ENCODE results near the gene STAM2.

Gene STAM2

GRCh38 chr2:152075461-152076050 is 100.0 kb downstream of the STAM2 start:
- TF ChIP-seq TAF1 (IDR thresholded peaks at IDR 0.05; ENCODE audit: low read depth): no peak
- no peak for TF ChIP-seq EGR1 (IDR thresholded peaks at IDR 0.05)
- TF ChIP-seq EP300 (IDR thresholded peaks at IDR 0.05; ENCODE audit: borderline replicate concordance): no peak
- TF ChIP-seq FOXM1 (IDR thresholded peaks at IDR 0.05; ENCODE audit: borderline replicate concordance, low read depth): no peak
- TF ChIP-seq TCF12 (IDR thresholded peaks at IDR 0.05; ENCODE audit: low read depth): no peak
- no peak for TF ChIP-seq ZBTB7A (IDR thresholded peaks at IDR 0.05; ENCODE audit: low read depth)
- no peak for TF ChIP-seq REST (IDR thresholded peaks at IDR 0.05; ENCODE audit: low read depth)
- TF ChIP-seq USF1 (IDR thresholded peaks at IDR 0.05): no peak
- TF ChIP-seq CREB1 (IDR thresholded peaks at IDR 0.05; ENCODE audit: low read depth): no peak
- TF ChIP-seq CEBPB (IDR thresholded peaks at IDR 0.05): no peak
- TF ChIP-seq RAD21 (IDR thresholded peaks at IDR 0.05; ENCODE audit: low read depth): no peak
- TF ChIP-seq MAX (IDR thresholded peaks at IDR 0.05): no peak
- no peak for TF ChIP-seq NFIC (IDR thresholded peaks at IDR 0.05)
- no peak for TF ChIP-seq TEAD4 (IDR thresholded peaks at IDR 0.05)

- no peak for TF ChIP-seq CEBPB (IDR thresholded peaks at IDR 0.05)
- no peak for TF ChIP-seq REST (IDR thresholded peaks at IDR 0.05; ENCODE audit: low read depth)
- TF ChIP-seq USF1 (IDR thresholded peaks at IDR 0.05): no peak
- TF ChIP-seq CREB1 (IDR thresholded peaks at IDR 0.05; ENCODE audit: low read depth): no peak
- no peak for TF ChIP-seq RAD21 (IDR thresholded peaks at IDR 0.05; ENCODE audit: low read depth)
Measured at GRCh38 chr2:152072011-152072410, 103.6 kb downstream of the STAM2 start.

- TF ChIP-seq EGR1 (IDR thresholded peaks at IDR 0.05) (no peak), ZBTB7A (IDR thresholded peaks at IDR 0.05; ENCODE audit: low read depth) (no peak), RAD21 (IDR thresholded peaks at IDR 0.05; ENCODE audit: low read depth) (no peak), USF1 (IDR thresholded peaks at IDR 0.05) (no peak), TCF12 (IDR thresholded peaks at IDR 0.05; ENCODE audit: low read depth) (no peak), CREB1 (IDR thresholded peaks at IDR 0.05; ENCODE audit: low read depth) (no peak), FOXM1 (IDR thresholded peaks at IDR 0.05; ENCODE audit: borderline replicate concordance, low read depth) (no peak), TAF1 (IDR thresholded peaks at IDR 0.05; ENCODE audit: low read depth) (no peak), YY1 (IDR thresholded peaks at IDR 0.05; ENCODE audit: low read depth) (no peak), MAX (IDR thresholded peaks at IDR 0.05) (no peak)
Measured at GRCh38 chr2:152071518-152071917, 104.0 kb downstream of the STAM2 start.

- TF ChIP-seq FOXM1 (IDR thresholded peaks at IDR 0.05; ENCODE audit: borderline replicate concordance, low read depth) (no peak), TCF12 (IDR thresholded peaks at IDR 0.05; ENCODE audit: low read depth) (no peak), CEBPB (IDR thresholded peaks at IDR 0.05) (no peak), TAF1 (IDR thresholded peaks at IDR 0.05; ENCODE audit: low read depth) (no peak), USF1 (IDR thresholded peaks at IDR 0.05) (no peak), REST (IDR thresholded peaks at IDR 0.05; ENCODE audit: low read depth) (no peak), NFIC (IDR thresholded peaks at IDR 0.05) (no peak), CREB1 (IDR thresholded peaks at IDR 0.05; ENCODE audit: low read depth) (no peak), EP300 (IDR thresholded peaks at IDR 0.05; ENCODE audit: borderline replicate concordance) (no peak), RAD21 (IDR thresholded peaks at IDR 0.05; ENCODE audit: low read depth) (no peak), MAX (IDR thresholded peaks at IDR 0.05) (no peak), ZBTB7A (IDR thresholded peaks at IDR 0.05; ENCODE audit: low read depth) (no peak), TEAD4 (IDR thresholded peaks at IDR 0.05) (no peak), YY1 (IDR thresholded peaks at IDR 0.05; ENCODE audit: low read depth) (no peak)
Measured at GRCh38 chr2:152071092-152071491, 104.5 kb downstream of the STAM2 start.
